Activated CD4-positive, alpha-beta T cell treated with anti-CD3 and anti-CD28 coated beads, Interleukin-2, amount 50 U/mL, for 1 hour (primary cell): ENCODE data around the gene OXNAD1.
"Not testable (repeated sequence)": the region's sequence is repeated elsewhere in the genome, so short reads cannot be mapped to it uniquely, and the experiment has no call there.

Source experiments
- DNase-seq: peaks from one replicate; pipeline ENCODE4 v3.0.0-alpha.2; 2020

OXNAD1 gene

DNA sequence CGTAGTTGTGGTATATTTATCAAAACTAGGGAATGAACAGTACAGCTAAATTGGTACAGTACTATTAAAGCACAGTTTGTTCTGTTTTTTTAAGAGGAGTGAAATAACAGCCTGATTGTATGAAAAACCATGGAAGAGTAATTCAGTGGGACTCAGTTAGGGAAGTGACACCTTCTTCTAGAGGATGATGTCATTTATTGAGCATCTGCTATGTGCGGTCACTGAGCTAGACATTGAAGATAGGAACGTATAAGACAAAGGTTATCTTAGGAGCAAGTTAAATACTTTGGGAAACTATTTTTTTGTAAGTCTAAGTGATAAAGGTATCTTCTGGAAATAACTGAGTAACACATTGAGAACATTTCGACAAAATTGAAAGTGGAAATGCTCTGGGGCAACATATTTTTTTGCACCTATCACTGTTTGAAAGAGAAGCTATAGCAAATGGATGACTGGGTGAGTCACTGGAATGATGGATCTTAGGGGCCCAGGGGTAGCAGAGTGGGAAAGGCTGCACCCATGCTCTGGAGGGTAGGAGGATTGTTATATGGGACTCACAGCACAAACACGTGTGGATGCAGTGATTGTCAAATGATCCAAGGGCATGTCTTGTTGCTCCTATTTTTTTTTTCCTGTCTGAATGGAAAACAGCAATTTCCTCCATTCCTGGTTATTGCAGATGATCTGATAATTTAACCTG, 43.0 kb downstream of the OXNAD1 start:
- no peak for DNase-seq

- DNase-seq = no peak
Observed at GRCh38 chr3:16308727-16309126, 43.7 kb downstream of the OXNAD1 start.

GRCh38 chr3:16309558-16309957, 44.5 kb downstream of the OXNAD1 start:
- DNase-seq = peak; percentile 39

DNA sequence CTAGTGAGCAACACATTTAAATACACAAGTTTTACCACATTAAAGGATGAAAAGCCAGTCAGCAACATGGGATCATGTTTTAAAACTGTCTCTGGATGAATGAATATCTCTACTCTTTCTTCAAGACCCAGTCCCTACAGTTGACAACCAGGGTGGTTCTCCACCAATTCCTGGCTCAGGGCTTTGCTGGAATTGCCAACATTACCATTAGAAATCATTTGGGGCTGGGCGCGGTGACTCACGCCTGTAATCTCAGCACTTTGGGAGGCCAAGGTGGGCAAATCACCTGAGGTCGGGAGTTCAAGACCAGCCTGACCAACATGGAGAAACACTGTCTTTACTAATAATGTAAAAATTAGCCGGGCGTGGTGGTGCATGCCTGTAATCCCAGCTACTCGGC, 45.5 kb downstream of the OXNAD1 start:
- DNase-seq = not testable (repeated sequence)

- peak; percentile 43 for DNase-seq
Observed at GRCh38 chr3:16311960-16312451, 47.0 kb downstream of the OXNAD1 start.

DNA sequence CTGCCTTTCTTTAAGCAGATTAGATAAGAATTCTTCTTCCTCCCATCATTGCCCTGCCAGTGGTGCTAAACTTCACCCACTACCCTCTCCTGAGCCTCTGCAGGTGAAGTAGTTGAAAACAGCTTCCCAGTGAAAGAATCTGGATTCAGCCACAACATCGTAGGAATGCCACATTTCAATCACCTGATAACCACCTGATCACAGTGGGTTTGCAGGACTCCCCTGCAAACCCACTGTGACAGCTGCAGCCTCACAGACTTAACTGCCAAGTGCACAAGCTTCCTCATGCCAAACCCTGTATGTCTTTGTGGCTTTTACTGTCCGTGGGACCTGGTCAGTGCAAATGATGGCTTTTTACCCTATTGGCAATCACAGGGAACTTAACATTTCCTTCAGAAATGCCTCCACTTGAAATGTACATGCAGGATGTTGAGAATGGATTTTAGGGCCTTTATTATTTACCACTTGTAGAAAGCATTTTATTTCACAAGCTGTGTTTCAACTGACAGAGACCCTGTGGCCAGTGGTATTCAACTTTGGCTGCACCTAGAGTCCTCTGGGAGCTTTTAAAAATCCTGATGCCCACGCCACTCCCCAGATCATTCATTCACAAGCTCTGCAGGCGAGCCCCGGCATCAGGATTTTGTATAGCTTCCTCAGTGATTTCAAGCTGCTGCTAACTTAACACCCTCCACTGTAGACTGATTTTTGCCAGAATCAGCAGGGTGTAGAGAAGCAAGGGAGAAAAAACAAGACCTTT, 49.1 kb downstream of the OXNAD1 start:
- DNase-seq = no peak

- no peak for DNase-seq
Observed at GRCh38 chr3:16315623-16316022, 50.6 kb downstream of the OXNAD1 start.

- no peak for DNase-seq
Observed at GRCh38 chr3:16316396-16316795, 51.4 kb downstream of the OXNAD1 start.

DNA sequence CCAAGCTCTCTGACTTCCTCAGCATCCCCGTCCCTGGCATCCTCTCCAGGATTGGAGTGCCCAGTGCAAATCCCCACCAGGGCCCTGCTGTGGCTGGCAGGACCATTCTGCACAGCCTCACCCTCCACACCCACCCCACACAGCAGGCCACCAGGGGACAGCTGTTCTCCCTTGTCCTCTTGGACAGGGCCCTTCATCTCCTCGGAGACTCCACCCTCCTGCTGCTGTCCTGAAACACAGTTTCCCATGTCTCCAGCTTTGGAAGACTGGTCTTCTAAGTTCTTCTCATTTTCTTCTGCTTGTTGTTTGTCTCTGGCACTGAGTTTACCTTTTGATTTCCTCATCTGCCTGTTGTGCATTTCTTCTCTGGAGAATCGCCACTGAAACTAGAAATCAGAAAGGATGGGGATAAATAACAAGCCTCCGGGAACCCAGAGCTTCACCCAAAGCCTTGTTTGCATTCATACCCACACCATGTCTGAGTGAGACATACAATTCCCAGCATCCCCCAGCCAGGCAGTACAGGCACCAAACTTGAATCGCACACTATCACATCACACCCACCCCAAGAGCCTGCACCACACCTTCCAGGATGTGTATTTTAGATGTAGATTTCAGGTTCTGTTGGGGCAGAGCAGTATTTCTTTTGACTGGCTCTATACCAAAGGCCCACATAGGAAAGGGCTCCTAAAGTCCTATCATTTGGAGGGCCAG, 52.0 kb downstream of the OXNAD1 start:
- no peak for DNase-seq

- DNase-seq = no peak
Observed at GRCh38 chr3:16317561-16317945, 52.5 kb downstream of the OXNAD1 start.

GRCh38 chr3:16318176-16318575, 53.2 kb downstream of the OXNAD1 start:
- DNase-seq = no peak

DNA sequence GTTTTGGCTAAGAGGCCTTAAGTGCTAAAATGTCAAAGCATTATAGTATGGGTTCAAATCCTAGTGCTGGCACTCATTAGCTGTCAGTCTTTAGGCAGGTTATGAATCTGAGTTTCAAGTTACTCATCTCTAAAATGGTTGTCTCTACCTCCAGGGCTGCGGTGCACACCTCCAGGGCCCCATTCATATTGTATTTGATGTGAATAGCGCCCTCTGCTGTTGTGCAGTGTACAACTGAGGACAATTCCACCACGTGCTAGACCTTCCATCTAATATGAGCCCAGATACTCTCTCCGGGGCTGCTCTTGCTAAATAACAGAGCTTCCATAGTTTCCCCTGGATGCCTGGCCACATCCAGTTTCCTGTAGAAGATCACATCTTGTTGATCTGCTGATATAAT, 54.3 kb downstream of the OXNAD1 start:
- peak; percentile 78 for DNase-seq

GRCh38 chr3:16319723-16320122, 54.7 kb downstream of the OXNAD1 start:
- no peak for DNase-seq

- no peak for DNase-seq
Observed at GRCh38 chr3:16320711-16321110, 55.7 kb downstream of the OXNAD1 start.

- DNase-seq = no peak
Observed at GRCh38 chr3:16322189-16322588, 57.2 kb downstream of the OXNAD1 start.

DNA sequence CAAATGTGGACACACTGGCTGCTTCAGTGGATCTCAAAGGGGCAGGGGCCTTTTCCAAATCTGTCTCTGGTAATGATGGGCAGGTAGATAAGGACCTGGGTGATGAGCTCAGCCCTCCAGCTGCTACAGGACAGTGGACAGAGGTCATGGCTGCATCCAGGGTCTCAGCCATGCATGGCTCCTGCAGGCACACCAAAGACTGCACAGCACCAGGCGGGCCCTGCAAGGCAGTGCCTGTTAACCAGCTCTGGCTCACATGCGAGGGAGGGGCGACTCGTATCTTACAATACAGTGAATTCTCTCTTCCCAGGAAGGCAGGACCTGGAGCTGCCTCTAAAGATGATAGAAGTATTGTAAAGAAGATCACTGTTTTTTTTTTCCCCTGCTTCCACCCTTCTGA, 58.7 kb downstream of the OXNAD1 start:
- no peak for DNase-seq

GRCh38 chr3:16325850-16326249, 60.8 kb downstream of the OXNAD1 start:
- no peak for DNase-seq

GRCh38 chr3:16326724-16327349, 61.8 kb downstream of the OXNAD1 start:
- no peak for DNase-seq

GRCh38 chr3:16328124-16328523, 63.1 kb downstream of the OXNAD1 start:
- no peak for DNase-seq

GRCh38 chr3:16329036-16329825, 64.2 kb downstream of the OXNAD1 start:
- DNase-seq = no peak

DNA sequence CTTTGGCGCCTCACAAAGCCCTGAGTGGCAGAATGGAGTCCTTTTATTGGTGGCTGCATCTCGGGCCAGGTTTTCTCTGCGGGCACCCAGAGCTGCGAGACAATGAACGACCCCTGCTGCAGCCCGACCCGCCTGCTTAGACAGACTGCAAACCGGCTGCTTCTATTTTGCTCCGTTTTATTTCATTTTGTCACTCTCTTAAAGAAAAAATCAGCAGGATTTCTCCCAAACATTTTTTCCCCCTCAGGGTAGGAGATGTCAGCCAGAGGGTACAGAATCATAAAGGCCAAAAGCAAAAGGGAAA, 64.8 kb downstream of the OXNAD1 start:
- DNase-seq = no peak

DNA sequence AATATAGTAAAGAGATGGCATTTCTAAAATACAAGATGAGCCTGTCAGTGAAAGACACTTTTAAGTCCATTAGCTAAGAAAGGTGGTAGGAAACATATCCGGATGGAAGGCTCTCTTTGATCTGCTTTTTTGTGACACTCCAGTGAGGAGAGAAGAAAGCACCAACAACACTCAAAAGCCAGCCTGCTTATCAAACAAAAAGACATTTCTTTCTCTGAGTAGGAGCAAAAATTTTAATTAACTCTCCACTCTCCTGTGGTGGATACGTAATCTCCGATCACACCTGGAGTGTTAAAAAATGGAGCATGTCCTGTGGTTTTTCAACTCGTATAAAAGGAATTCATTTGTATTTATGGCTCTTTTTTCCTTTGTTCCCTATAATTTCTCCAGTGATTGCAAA, 65.3 kb downstream of the OXNAD1 start:
- DNase-seq = no peak
